Measurements from ENCODE around the gene RIBC1. TPM values are rescaled to one million over a fixed set of nuclear protein-coding genes. Genes with fewer than 3 reads are reported as not detected.

Gene RIBC1
- total RNA-seq, 2 donors from 2014 or later = 0.66 to 0.72 TPM

DNA sequence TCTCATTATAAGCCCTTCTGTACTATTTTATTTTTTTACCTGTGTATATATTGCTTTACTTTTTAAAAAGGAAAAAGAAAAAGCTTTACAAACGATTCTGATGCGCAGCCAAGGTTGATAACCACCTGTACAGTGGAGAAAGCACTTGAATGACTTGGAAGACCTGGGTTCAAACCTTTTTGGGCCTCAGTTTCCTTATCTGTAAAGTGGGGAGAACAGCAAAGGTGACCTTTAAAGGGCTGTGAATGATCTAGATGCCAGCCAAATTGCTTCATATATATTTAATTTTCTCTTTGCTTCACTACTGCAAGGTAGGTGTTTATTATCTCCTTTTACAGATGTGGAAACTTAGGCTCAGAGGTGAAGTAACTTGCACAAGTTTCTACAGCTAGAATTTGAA, 45.2 kb upstream of the RIBC1 start:
- no peak overlapping the region for H3K9ac ChIP-seq (ENCODE audit: low read depth in 2 of 2, low read length in 2 of 2)
- no peaks in the 10 kb centered on the region for H3K4me1 ChIP-seq
- intact Hi-C loops (cut with DNase I) = no loop called here
- TF ChIP-seq, protein P1, sequence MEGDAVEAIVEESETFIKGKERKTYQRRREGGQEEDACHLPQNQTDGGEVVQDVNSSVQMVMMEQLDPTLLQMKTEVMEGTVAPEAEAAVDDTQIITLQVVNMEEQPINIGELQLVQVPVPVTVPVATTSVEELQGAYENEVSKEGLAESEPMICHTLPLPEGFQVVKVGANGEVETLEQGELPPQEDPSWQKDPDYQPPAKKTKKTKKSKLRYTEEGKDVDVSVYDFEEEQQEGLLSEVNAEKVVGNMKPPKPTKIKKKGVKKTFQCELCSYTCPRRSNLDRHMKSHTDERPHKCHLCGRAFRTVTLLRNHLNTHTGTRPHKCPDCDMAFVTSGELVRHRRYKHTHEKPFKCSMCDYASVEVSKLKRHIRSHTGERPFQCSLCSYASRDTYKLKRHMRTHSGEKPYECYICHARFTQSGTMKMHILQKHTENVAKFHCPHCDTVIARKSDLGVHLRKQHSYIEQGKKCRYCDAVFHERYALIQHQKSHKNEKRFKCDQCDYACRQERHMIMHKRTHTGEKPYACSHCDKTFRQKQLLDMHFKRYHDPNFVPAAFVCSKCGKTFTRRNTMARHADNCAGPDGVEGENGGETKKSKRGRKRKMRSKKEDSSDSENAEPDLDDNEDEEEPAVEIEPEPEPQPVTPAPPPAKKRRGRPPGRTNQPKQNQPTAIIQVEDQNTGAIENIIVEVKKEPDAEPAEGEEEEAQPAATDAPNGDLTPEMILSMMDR (IDR thresholded peaks at IDR 0.05) = no peak
- H3K9me3 ChIP-seq = no peaks in the 10 kb centered on the region
- no peak overlapping the region for H3K27ac ChIP-seq
- no peaks in the 10 kb centered on the region for H3K27me3 ChIP-seq
- H3K4me3 ChIP-seq = no peak overlapping the region
- no peak for DNase-seq
- no peaks in the 10 kb centered on the region for H3K36me3 ChIP-seq

DNA sequence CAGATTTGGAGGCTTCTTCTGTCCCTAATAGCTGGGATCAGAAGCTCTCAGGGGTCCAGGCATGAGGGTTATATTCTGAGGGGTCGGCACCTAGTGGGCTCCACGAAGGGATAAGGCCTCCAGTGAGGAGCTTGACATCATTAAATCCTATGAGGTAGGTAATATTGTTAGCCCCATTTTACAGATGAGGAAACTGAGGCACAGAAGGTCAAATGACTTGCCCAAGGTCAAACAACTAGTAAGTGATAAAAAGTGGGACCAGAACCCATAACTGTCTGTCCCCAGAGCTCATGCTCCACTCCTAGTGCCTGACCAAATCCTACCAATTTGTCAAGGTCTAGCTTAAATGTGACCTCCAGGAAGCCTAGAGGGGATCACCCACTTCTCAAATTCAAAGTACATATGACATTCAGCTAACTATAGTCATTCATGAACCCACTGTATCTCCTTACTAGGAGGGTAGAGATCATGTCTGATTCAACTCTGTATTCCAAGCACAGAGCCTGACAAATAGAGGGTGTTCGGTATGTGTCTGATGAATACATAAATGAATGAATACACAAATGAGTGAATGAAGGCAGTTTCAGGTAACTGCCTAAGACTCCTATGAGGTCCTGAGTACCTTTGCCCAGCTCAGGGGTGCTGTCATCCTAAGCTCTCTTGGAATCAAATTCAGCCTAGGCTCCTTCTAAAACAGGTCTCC, 43.5 kb upstream of the RIBC1 start:
- no peaks in the 10 kb centered on the region for H3K9me3 ChIP-seq
- H3K9ac ChIP-seq (ENCODE audit: low read depth in 2 of 2, low read length in 2 of 2) = no peak overlapping the region
- intact Hi-C loops (cut with DNase I) = no loop called here
- no peaks in the 10 kb centered on the region for H3K36me3 ChIP-seq
- DNase-seq = no peak
- TF ChIP-seq, protein P1 (IDR thresholded peaks at IDR 0.05) = no peak
- no peaks in the 10 kb centered on the region for H3K27me3 ChIP-seq
- H3K4me1 ChIP-seq = no peaks in the 10 kb centered on the region
- no peak overlapping the region for H3K27ac ChIP-seq
- no peak overlapping the region for H3K4me3 ChIP-seq

DNA sequence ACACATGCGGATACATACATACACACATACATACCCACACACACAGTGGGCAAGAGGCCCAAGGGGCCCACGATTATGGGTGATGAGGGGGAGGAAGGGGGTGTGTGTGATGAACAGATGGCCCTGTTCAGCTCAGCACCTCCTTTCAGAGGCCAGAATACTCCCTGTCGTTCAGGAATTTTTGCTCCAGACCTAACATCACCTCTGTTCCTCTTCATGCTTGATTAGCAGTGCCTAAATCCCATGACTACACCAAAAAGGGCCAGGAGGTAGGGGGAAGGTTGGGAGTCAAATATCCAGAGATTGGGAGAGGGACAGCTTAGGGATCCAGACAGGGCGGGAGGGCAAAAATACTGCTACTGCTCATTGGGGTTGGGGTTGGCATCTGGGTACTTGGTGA, 42.9 kb upstream of the RIBC1 start:
- H3K9me3 ChIP-seq = no peaks in the 10 kb centered on the region
- H3K36me3 ChIP-seq = no peaks in the 10 kb centered on the region
- TF ChIP-seq, protein P1 (IDR thresholded peaks at IDR 0.05) = no peak
- no peaks in the 10 kb centered on the region for H3K27me3 ChIP-seq
- intact Hi-C loops (cut with DNase I) = no loop called here
- DNase-seq = no peak
- no peak overlapping the region for H3K27ac ChIP-seq
- no peak overlapping the region for H3K4me3 ChIP-seq
- no peaks in the 10 kb centered on the region for H3K4me1 ChIP-seq
- no peak overlapping the region for H3K9ac ChIP-seq (ENCODE audit: low read depth in 2 of 2, low read length in 2 of 2)

DNA sequence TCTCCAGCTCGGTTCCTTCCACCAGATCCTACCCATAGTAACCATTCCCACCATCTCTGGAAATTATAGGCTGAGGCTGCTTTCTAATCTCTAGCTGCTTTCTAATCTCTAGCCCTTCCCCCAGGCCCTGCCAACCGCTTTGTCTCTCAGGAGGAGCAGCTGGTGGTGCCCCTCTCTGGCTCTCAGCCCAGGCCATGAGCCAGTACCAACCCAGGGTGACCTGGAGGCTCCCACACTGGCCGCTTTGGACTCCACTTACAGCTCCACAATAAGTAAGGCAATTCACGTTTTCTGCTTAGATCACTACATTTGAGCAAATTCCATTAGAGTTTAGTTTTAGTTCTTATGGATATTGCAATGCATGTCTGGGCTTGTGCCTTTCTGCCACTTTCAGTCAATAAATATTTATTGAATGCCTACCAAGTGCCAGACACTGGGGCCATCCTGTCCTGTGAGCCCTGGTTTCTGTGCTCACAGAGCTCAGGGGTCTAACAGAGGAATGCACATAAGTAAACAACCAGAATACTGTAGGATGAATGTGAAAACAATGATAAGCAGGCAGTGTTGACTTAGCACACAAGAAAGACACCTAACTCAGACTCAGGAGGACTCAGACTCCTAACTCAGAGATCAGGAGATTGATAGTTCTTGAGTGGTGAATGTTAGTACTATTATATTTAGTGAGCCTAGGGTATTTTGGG, 39.1 kb upstream of the RIBC1 start:
- H3K27me3 ChIP-seq = no peaks in the 10 kb centered on the region
- DNase-seq = no peak
- no peak overlapping the region for H3K4me3 ChIP-seq
- no peaks in the 10 kb centered on the region for H3K36me3 ChIP-seq
- no peak overlapping the region for H3K9ac ChIP-seq (ENCODE audit: low read depth in 2 of 2, low read length in 2 of 2)
- H3K9me3 ChIP-seq = no peaks in the 10 kb centered on the region
- no peaks in the 10 kb centered on the region for H3K4me1 ChIP-seq
- intact Hi-C loops (cut with DNase I) = no loop called here
- TF ChIP-seq, protein P1 (IDR thresholded peaks at IDR 0.05) = no peak
- no peak overlapping the region for H3K27ac ChIP-seq

DNA sequence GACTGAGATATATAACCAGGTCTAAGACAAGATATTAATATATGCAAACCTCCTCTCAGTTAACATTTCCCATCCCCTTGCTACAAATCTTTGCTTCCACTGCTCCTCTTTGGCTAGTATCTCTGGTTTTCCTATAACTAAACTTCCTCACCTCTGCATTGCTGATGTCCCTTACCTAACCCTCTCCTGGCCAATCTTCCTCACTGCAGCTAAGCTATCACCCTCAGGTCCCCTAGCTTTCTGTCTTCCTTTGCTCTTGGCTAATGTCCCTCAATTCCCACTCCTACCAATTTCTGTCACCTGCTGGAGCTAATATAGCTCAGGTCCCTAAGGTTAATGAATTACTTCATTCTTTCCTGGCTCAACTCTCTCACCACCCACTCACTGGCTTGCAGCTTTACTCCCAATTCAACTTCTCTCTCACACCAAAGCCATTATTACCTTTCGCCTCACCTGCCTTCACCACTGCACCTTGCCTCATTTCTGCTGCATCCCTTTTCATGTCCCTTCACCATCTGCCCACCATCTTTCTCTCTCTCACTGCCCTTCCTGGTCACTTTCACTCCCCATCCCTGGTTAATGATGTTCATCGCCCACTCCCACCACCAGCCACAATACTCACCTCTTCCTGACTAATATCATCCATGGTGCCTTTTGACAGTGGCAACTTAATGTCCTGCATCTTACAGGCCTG, 26.9 kb upstream of the RIBC1 start:
- TF ChIP-seq, protein P1 (IDR thresholded peaks at IDR 0.05) = no peak
- intact Hi-C loops (cut with DNase I) = no loop called here
- H3K36me3 ChIP-seq = peaks cover 14% of the 10 kb centered on the region
- H3K27me3 ChIP-seq = no peaks in the 10 kb centered on the region
- no peaks in the 10 kb centered on the region for H3K9me3 ChIP-seq
- H3K4me1 ChIP-seq = no peaks in the 10 kb centered on the region
- no peak overlapping the region for H3K9ac ChIP-seq (ENCODE audit: low read depth in 2 of 2, low read length in 2 of 2)
- no peak for DNase-seq
- no peak overlapping the region for H3K27ac ChIP-seq
- no peak overlapping the region for H3K4me3 ChIP-seq
